ENCODE measurements around the gene FAM107A.

DNA sequence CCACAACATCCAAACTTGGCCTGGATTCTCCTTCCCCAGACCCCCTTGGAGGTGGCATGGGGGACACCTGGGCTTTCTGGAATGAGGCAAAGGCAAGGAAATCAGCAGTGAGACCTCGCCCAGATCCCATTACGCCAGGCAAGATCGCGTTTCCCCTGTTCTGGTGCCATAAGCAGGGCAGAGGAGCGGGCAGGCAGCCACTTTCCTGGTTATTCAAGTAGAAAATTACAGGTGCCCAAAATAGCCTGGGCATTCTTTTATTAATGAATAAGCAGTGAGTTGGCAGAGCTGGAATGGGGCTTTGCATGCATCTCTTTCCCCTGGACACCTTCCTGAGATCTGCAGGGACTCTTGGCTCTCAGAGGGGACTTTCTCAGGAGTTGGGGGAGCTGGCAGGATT is 31.5 kb upstream of the FAM107A start:
- TF ChIP-seq, protein P1, sequence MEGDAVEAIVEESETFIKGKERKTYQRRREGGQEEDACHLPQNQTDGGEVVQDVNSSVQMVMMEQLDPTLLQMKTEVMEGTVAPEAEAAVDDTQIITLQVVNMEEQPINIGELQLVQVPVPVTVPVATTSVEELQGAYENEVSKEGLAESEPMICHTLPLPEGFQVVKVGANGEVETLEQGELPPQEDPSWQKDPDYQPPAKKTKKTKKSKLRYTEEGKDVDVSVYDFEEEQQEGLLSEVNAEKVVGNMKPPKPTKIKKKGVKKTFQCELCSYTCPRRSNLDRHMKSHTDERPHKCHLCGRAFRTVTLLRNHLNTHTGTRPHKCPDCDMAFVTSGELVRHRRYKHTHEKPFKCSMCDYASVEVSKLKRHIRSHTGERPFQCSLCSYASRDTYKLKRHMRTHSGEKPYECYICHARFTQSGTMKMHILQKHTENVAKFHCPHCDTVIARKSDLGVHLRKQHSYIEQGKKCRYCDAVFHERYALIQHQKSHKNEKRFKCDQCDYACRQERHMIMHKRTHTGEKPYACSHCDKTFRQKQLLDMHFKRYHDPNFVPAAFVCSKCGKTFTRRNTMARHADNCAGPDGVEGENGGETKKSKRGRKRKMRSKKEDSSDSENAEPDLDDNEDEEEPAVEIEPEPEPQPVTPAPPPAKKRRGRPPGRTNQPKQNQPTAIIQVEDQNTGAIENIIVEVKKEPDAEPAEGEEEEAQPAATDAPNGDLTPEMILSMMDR (IDR thresholded peaks at IDR 0.05; ENCODE audit: low read length): no peak
- TF ChIP-seq EZH2 (IDR thresholded peaks at IDR 0.05; ENCODE audit: borderline replicate concordance, low read length): no peak

Measured in OCI-LY1 (cell line).